Immature natural killer cell (primary cell): Measurements from ENCODE around the gene TPSG1. TPM values are rescaled to one million over a fixed set of nuclear protein-coding genes. Genes with fewer than 3 reads are reported as not detected.

ENCODE experiments used
- DNase-seq, 3 donors: peaks; one replicate each; pipeline ENCODE4 v3.0.0; 2022; ENCODE audit warnings: mixed read lengths in 1 of 3
- H3K27ac Mint-ChIP-seq, 6 donors: one replicate each; pipeline ENCODE4 v1.8.0; 2020; ENCODE audit warnings: mixed read lengths in 6 of 6, mild to moderate bottlenecking in 5 of 6, inconsistent platforms in 4 of 6, moderate library complexity in 3 of 6
- H3K27me3 Mint-ChIP-seq, 3 donors: one replicate each; pipeline ENCODE4 v1.8.0; 2020 to 2021; ENCODE audit warnings: low read depth in 3 of 3, mild to moderate bottlenecking in 3 of 3, mixed read lengths in 3 of 3, moderate library complexity in 3 of 3, inconsistent platforms in 1 of 3
- H3K36me3 Mint-ChIP-seq, 3 donors: one replicate each; pipeline ENCODE4 v1.8.0; 2020; ENCODE audit warnings: mixed read lengths in 3 of 3, inconsistent platforms in 2 of 3, mild to moderate bottlenecking in 2 of 3
- H3K4me1 Mint-ChIP-seq, 2 donors: one replicate each; pipeline ENCODE4 v1.8.0; 2020; ENCODE audit warnings: inconsistent platforms in 2 of 2, mild to moderate bottlenecking in 2 of 2, mixed read lengths in 2 of 2, moderate library complexity in 1 of 2
- H3K4me3 Mint-ChIP-seq, 5 donors: one replicate each; pipeline ENCODE4 v1.8.0; 2020; ENCODE audit warnings: mild to moderate bottlenecking in 5 of 5, mixed read lengths in 5 of 5, inconsistent platforms in 3 of 5, moderate library complexity in 3 of 5
- H3K9me3 Mint-ChIP-seq, 6 donors: one replicate each; pipeline ENCODE4 v1.8.0; 2020; ENCODE audit warnings: mild to moderate bottlenecking in 6 of 6, mixed read lengths in 6 of 6, inconsistent platforms in 4 of 6, moderate library complexity in 3 of 6
- polyA plus RNA-seq, 3 donors: library from polyadenylated mRNA; unstranded; fragments of 300-500 nt; fragmentation: Illumina TruSeq; gene quantifications; one replicate each; pipeline ENCODE4 v1.2.3, GENCODE V29; 2021

TPSG1 gene
- polyA plus RNA-seq, 3 donors from 2014 or later, result not detected

DNA sequence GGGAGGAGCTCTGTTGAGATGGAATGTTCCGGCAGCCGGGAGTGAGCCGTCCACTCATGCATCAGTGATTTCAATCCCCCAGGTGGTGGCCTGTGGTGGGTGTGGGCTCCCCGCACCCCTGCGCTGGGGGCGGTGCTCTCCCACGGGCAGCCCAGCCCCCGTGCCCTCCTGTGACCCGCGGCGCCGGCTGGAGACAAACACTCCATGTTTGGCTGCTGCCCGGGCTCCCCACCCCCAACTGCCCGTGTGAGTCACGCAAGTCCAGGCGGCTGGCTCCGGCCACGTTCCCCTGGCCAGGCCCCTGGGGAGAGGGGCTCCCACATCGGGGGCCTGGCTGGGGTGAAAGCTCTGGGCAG lies 42.8 kb downstream of the TPSG1 start:
- H3K4me3 Mint-ChIP-seq, result no peak overlapping the region
- DNase-seq, result no peak
- no peaks in the 10 kb centered on the region for H3K9me3 Mint-ChIP-seq
- H3K4me1 Mint-ChIP-seq, result no peaks in the 10 kb centered on the region
- peaks cover 0 to 4% (median 0%) of the 10 kb centered on the region in 3 donors for H3K27me3 Mint-ChIP-seq
- H3K27ac Mint-ChIP-seq, result no peak overlapping the region
- H3K36me3 Mint-ChIP-seq, result no peaks in the 10 kb centered on the region

- no peaks in the 10 kb centered on the region for H3K9me3 Mint-ChIP-seq
- H3K4me1 Mint-ChIP-seq, result no peaks in the 10 kb centered on the region
- H3K36me3 Mint-ChIP-seq, result no peaks in the 10 kb centered on the region
- peaks cover 0 to 4% (median 0%) of the 10 kb centered on the region in 3 donors for H3K27me3 Mint-ChIP-seq
- no peak overlapping the region for H3K27ac Mint-ChIP-seq
- DNase-seq, result no peak
- no peak overlapping the region for H3K4me3 Mint-ChIP-seq
Observed at GRCh38 chr16:1181404-1182315, 43.4 kb downstream of the TPSG1 start.

DNA sequence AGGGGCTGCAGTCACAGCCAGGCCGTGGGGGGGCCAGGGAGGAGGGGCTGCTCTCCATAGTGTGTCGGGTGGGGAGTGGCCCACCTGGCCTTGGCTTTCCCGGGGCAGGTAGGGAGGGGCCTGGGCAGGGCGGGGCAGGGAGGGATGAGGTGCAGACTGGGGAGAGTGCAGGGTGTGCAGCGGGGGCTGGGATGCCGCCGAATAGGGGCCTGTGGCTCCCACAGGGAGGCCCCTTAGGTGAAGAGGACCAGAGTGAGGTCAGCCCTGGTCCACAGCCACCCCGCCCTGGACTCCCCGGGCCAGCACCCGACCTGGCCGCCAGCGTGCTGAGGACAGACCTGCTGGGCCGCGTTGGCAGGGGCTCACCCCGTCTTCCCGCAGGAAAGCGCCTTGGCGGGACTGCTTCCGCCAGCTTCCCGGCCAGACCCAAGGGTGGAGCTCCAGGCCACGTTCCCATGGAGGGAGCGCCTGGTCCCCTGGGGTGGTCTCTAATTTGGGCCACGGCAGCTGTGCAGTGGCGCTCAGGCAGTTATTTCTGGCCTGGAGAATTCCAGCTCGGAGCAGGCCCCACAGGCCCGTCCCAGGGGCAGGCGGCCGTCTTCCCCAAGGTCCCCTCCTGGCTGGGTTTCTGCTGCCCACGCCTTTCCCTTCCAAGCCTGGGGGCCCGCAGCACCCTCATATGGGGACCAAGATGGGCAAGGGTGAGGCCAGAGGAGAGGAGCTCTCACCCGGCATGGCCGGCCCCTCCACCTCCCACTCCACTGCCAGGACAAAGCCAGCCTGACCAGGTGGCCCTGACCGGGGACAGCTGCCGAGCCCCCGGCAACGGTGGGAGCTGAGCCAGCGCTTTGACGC lies 44.3 kb downstream of the TPSG1 start:
- H3K9me3 Mint-ChIP-seq, result no peaks in the 10 kb centered on the region
- DNase-seq, result no peak
- H3K27ac Mint-ChIP-seq, result no peak overlapping the region
- H3K36me3 Mint-ChIP-seq, result no peaks in the 10 kb centered on the region
- H3K27me3 Mint-ChIP-seq, result peaks cover 0 to 2% (median 0%) of the 10 kb centered on the region in 3 donors
- H3K4me3 Mint-ChIP-seq, result no peak overlapping the region
- no peaks in the 10 kb centered on the region for H3K4me1 Mint-ChIP-seq

GRCh38 chr16:1178295-1178910 lies 46.7 kb downstream of the TPSG1 start:
- no peak overlapping the region for H3K4me3 Mint-ChIP-seq
- H3K4me1 Mint-ChIP-seq, result no peaks in the 10 kb centered on the region
- no peak overlapping the region for H3K27ac Mint-ChIP-seq
- peaks cover 0 to 2% (median 0%) of the 10 kb centered on the region in 3 donors for H3K27me3 Mint-ChIP-seq
- H3K9me3 Mint-ChIP-seq, result no peaks in the 10 kb centered on the region
- DNase-seq, result no peak
- no peaks in the 10 kb centered on the region for H3K36me3 Mint-ChIP-seq

DNA sequence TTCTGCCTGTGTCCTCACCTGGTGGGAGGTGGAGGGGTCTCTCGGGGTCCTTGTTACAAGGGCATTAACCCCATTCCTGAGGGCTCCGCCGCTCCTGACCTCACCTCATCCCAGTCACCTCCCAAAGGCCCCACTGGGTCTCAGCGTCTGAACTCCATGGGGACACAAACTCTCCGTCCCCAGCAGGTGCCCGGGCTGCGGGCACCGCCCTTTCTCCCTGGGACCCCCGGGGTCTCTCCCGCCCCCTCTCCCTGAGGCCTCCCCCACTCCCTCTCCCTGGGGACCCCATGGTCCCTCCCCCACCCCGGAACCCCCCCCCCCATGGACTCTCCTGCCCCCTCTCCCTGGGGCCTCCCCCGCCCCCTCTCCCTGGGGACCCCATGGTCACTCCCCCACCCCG lies 47.3 kb downstream of the TPSG1 start:
- DNase-seq, result no peak
- Mint-ChIP-seq H3K27ac (no peak overlapping the region), H3K4me3 (no peak overlapping the region), H3K9me3 (no peaks in the 10 kb centered on the region), H3K27me3 (peaks cover 0 to 2% (median 0%) of the 10 kb centered on the region in 3 donors), H3K4me1 (no peaks in the 10 kb centered on the region), H3K36me3 (no peaks in the 10 kb centered on the region)

DNA sequence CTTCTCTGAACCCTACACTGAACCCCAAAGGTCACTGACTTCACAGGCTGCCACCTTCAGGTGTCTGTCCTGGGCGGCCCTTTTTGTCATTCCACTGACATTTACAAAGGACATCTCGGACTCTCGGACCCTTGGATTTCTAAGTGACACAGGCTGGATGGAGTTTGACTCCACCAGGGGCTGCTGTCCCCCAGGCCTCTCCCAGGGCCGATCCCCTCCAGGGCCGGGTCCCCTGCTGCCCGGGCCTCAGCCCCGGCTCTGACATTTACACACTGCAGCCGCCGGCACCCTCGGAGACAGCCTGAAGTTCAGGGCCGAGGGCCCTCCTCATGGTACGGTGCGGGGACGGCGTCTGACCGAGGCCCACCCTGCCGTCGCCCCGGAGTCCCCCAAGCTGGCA lies 48.0 kb downstream of the TPSG1 start:
- H3K4me1 Mint-ChIP-seq, result no peaks in the 10 kb centered on the region
- no peak for DNase-seq
- H3K4me3 Mint-ChIP-seq, result no peak overlapping the region
- H3K27me3 Mint-ChIP-seq, result peaks cover 0 to 2% (median 0%) of the 10 kb centered on the region in 3 donors
- H3K27ac Mint-ChIP-seq, result no peak overlapping the region
- H3K36me3 Mint-ChIP-seq, result no peaks in the 10 kb centered on the region
- H3K9me3 Mint-ChIP-seq, result no peaks in the 10 kb centered on the region

- Mint-ChIP-seq H3K9me3 (no peaks in the 10 kb centered on the region), H3K27me3 (no peaks in the 10 kb centered on the region), H3K36me3 (no peaks in the 10 kb centered on the region), H3K4me3 (no peak overlapping the region), H3K27ac (no peak overlapping the region), H3K4me1 (no peaks in the 10 kb centered on the region)
- no peak for DNase-seq
Observed at GRCh38 chr16:1176280-1176897, 48.7 kb downstream of the TPSG1 start.

DNA sequence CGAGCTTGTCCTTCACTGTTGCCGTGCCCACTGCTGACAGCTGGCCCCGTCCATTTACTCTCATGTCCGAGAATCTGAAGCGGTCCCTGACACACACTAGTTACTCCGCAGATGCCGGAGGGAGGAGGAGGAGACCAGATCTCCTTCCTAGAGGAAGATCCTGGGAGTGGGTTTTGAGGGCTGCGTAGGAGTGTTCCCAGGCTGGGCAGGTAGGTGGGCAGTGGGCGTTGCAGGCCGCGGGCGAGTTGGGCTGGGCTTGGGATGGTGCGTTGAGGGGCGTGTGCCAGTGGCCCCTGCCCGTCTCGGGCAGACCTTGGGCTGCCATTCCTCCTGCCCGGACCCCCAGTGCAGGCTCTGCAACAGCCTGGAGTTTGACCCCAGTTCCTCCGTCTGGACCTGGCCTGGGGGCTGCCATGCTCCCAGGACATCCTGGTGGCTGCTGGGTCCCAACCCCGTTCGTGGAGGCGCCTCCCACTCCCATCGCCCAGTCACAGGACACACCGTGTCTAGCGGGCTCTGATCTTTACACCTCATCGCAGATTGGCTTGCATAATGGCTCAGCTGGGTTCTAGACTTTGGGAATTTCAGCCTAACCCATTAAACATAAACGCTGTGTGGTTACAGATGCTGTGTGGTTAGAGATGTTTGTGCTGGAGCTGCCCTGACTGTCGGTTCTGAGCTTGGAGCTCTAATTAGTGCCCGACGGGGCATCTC lies 49.3 kb downstream of the TPSG1 start:
- DNase-seq, result no peak
- Mint-ChIP-seq H3K36me3 (no peaks in the 10 kb centered on the region), H3K4me1 (no peaks in the 10 kb centered on the region), H3K27ac (no peak overlapping the region), H3K4me3 (no peak overlapping the region), H3K27me3 (no peaks in the 10 kb centered on the region), H3K9me3 (no peaks in the 10 kb centered on the region)

DNA sequence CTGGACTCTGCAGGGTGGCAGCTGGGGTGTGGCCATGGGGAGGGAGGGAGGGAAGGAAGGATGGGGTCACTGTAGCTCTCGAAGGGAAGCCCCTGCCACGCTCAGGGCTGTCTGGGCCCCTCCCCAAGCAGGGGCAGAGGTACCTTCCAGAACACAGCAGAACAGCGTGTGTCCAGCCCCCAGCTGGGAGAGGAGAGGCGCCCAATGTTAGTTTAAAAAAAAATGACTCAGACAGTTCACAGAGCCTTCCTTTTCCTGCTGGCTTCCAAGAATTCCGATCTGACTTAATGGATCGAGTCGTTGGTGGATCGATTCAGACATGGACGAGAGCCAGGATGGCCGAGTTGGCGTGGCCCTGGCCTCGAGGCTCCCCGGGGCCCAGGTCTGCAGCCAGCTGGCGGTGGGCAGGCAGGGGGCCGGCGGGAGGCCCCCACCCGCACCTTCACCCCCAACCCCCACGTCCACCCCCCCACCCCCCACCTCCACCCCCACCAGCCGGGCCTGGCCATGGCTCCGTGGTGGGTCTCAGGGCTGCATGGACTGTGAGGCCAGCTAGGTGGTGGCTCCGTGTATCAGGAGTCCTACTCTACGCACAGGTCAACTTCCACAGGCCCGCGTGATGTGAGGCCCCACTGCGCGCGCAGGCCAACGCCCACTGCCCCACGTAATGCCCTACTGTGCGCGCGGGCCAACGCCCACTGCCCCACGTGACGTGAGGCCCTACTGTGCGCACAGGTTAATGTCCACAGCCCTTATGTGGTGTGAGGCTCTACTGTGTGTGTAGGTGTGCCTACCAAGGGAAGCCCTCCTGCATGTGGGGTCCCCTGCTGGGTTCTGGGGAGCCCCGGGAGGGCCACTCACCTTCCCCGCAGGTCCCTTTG lies 50.4 kb downstream of the TPSG1 start:
- H3K9me3 Mint-ChIP-seq, result no peaks in the 10 kb centered on the region
- no peaks in the 10 kb centered on the region for H3K4me1 Mint-ChIP-seq
- H3K4me3 Mint-ChIP-seq, result no peak overlapping the region
- no peak overlapping the region for H3K27ac Mint-ChIP-seq
- no peaks in the 10 kb centered on the region for H3K27me3 Mint-ChIP-seq
- no peak for DNase-seq
- H3K36me3 Mint-ChIP-seq, result no peaks in the 10 kb centered on the region

DNA sequence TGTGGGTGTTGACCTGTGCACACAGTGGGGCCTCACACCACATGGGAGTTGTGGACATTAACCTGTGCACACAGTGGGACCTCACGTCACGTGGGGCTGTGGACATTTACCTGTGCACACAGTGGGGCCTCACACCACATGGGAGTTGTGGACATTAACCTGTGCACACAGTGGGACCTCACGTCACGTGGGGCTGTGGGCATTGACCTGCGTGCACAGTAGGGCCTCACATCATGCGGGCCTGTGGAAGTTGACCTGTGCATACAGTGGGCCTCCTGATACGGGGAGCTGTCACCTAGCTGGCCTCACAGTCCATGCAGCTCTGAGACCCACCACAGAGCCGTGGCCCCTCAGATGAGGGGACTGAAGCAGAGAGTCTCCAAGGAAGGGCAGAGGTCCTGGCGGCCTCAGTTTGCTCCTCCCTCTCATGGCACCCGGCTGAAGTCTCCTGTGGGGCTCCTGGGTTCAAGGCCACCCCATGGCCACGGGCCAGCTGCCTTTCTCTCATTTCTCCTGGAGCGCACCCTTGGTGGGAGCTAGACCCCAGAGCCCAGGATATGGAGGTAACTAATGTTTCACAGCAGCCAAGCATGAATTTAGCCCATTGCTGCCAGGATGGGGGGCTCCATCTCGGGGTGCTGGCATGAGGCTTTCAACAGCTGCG lies 51.1 kb downstream of the TPSG1 start:
- no peaks in the 10 kb centered on the region for H3K27me3 Mint-ChIP-seq
- no peaks in the 10 kb centered on the region for H3K36me3 Mint-ChIP-seq

GRCh38 chr16:1172651-1173050 lies 52.4 kb downstream of the TPSG1 start:
- Mint-ChIP-seq H3K4me3 (no peak overlapping the region), H3K27ac (no peak overlapping the region), H3K36me3 (no peaks in the 10 kb centered on the region), H3K27me3 (no peaks in the 10 kb centered on the region), H3K9me3 (no peaks in the 10 kb centered on the region), H3K4me1 (no peaks in the 10 kb centered on the region)
- no peak for DNase-seq

More for the DNA sequence above, 51.1 kb downstream of the TPSG1 start:
- Mint-ChIP-seq H3K9me3 (no peaks in the 10 kb centered on the region), H3K4me1 (no peaks in the 10 kb centered on the region), H3K27ac (no peak overlapping the region), H3K4me3 (no peak overlapping the region)
- DNase-seq, result no peak

DNA sequence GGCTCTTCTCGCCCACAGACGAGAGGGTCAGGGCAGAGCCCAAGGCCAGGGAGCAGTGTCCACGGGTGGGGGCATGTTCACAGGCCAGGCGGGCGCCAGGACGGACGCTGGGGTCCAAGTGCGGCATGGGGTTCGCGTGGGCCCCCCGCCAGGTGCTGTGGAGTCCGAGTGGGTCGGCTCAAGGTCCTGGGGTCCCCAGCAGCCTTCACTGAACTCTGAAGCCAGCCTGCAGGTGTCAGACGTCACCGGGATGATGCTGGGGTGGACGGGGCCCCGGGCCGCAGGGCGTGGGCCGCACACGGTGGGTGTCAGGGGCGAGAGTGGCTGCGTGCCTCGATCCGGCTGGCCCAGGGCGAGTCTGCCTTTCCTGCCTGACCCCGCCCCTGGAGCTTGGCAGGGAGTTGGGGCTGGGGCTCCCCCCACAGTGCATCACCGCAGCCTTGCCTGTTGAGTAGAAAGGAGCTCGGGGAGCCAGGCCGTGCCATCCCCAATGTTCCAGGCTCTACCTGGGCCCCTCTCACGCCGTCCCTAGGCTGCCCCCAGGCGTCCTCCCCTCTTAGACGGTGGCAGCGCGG lies 53.1 kb downstream of the TPSG1 start:
- Mint-ChIP-seq H3K27ac (no peak overlapping the region), H3K36me3 (no peaks in the 10 kb centered on the region), H3K4me3 (no peak overlapping the region), H3K9me3 (no peaks in the 10 kb centered on the region), H3K27me3 (no peaks in the 10 kb centered on the region), H3K4me1 (no peaks in the 10 kb centered on the region)
- no peak for DNase-seq
